ACC112 (cell line): Measurements from ENCODE around the gene STK17A.

Experiments
- H2AFZ ChIP-seq: fragments of 200-600 bp; sonication (generic); one replicate; pipeline ENCODE4 v1.6.0; 2017; ENCODE audit warnings: antibody characterized with exemption, low read length; ENCODE audit not compliant: unreplicated experiment
- H3K27ac ChIP-seq: fragments of 200-600 bp; sonication (generic); 2 replicates; pipeline ENCODE4 v1.5.1; 2014; ENCODE audit warnings: low read depth, mild to moderate bottlenecking, antibody characterized with exemption, low read length, moderate library complexity
- H3K27me3 ChIP-seq: fragments of 200-600 bp; sonication (generic); 2 replicates; pipeline ENCODE4 v1.6.1; 2014; ENCODE audit warnings: mild to moderate bottlenecking, antibody characterized with exemption, low read length, moderate library complexity, mixed read lengths; ENCODE audit not compliant: insufficient read depth
- H3K36me3 ChIP-seq: fragments of 200-600 bp; sonication (generic); 2 replicates; pipeline ENCODE4 v1.6.1; 2016; ENCODE audit warnings: mild to moderate bottlenecking, antibody characterized with exemption, low read length, moderate library complexity, mixed read lengths; ENCODE audit not compliant: insufficient read depth
- H3K4me1 ChIP-seq: fragments of 200-600 bp; sonication (generic); one replicate; pipeline ENCODE4 v1.6.1; 2016; ENCODE audit warnings: low read length, mixed read lengths; ENCODE audit not compliant: insufficient read depth, unreplicated experiment, control insufficient read depth
- H3K4me3 ChIP-seq: fragments of 200-600 bp; sonication (generic); 2 replicates; pipeline ENCODE4 v1.5.1; 2014; ENCODE audit warnings: mild to moderate bottlenecking, low read depth, low read length
- H3K79me2 ChIP-seq: fragments of 200-600 bp; sonication (generic); one replicate; pipeline ENCODE4 v1.6.0; 2016; ENCODE audit warnings: low read length; ENCODE audit not compliant: control insufficient read depth, unreplicated experiment, insufficient read depth

Gene STK17A

DNA sequence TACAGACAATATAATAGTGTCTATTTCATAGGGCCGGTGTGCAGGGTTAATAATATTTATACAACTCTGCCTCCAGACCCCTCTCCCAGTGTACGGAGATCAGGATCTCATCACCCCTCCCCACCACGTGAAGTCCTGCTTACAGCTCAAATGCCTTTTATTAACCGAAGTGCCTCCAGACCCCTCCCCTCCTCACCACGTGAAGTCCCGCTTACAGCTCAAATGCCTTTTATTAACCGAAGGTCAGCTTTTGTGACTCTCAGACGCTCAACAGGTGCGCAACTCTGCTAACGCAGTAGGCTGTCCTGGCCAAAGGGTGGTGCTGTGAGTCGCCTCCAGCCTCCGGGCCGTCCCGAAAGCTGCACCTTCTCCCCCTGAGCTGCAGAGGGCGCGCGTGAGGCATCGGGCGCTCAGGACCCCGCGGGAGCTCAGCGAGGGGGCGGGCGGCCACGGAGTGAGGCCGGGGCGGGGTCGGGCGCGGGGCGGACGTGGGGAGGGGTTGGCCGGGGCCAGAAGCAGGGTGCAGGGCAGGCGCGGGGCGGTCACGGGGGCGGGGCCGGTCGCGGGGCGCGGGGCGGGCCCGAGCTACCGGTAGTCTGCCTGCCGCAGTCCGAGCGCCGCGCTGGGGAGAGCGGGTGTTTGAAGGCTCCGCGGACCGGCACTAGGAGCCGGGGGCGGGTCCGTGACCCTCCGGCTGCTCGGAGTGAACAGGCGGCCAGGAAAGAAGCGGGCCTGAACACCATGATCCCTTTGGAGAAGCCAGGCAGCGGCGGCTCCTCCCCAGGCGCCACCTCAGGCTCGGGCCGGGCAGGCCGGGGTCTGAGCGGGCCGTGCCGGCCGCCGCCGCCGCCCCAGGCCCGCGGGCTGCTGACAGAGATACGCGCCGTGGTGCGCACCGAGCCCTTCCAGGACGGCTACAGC lies at the start of gene STK17A:
Gene STK17A, plus strand, starts transcription at position 606 of the 921 bp plus-strand sequence. Its CDS starts 136 bp downstream, at position 742.
- Histone ChIP-seq H3K27me3 (no peaks in the 10 kb centered on the region; the same call in 1 of the 2 replicates), H3K27ac (peak within 1 kb of the TSS; percentile 70), H3K79me2 (peaks cover 48% of the 10 kb centered on the region), H3K36me3 (no peaks in the 10 kb centered on the region), H3K4me3 (peak within 1 kb of the TSS; percentile 87), H3K4me1 (peaks cover 25% of the 10 kb centered on the region), H2AFZ (peak within 1 kb of the TSS; percentile 8)

DNA sequence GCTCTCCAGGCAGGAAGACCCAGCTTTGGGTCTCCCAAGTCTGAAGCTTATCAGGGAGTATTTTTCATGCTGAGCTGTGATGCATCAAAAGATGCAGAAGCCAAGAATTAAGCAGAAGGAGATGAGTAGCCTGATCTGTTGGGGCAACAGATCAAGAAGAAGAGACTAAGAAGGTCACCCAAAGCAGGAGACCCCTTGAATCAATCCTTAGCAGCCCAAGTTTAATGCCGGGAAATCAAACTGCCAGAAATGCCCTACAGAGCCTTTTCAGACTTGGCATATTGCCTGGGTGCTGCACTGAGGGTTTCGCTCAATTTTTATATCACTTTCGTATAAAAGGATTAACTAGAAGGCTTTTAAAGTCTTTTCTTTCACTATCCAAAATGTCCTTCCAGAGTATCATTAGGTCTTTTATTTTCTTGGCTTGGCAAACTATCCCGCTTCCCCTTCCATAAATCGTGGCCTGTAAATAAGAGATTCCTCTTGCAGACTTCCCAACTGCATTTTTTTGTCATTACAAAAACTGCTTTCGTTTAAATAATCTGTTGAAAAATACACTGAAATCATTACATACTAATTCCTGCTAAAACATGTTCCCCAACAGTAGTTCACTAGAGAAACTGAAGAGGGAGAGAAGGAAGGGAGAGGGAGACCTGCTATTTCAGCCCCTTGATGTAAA lies 49.0 kb upstream of the STK17A start:
- no peak overlapping the region for H3K27ac ChIP-seq
- H2AFZ ChIP-seq = no peak overlapping the region
- H3K4me1 ChIP-seq = peaks cover 35% of the 10 kb centered on the region
- no peaks in the 10 kb centered on the region for H3K79me2 ChIP-seq
- H3K36me3 ChIP-seq = no peaks in the 10 kb centered on the region
- peaks cover 18% of the 10 kb centered on the region; the same call in 1 of the 2 replicates for H3K27me3 ChIP-seq
- H3K4me3 ChIP-seq = no peak overlapping the region

DNA sequence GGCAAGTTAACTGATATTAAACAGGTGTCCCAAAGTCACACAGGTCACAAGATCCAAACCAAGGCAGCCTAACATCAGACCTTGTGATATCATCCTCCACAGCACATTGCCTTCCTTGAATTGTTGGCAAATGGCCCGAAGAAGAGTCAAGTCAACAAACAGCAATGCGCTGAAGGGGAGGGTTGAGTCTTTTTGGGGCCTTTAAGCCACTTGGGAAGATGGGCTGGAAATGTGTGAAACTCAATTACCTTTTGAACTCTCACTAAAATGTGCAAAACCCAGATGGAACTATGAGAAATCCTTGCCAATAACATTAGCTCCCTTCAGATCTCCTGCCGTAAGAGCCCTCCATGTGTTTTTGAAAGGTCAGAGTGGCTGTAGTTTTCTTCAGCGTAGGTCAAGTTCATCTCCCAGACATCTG lies 47.9 kb upstream of the STK17A start:
- Histone ChIP-seq H3K36me3 (no peaks in the 10 kb centered on the region), H3K4me1 (peaks cover 35% of the 10 kb centered on the region), H3K79me2 (no peaks in the 10 kb centered on the region), H3K27ac (peak overlapping the region; percentile 82), H2AFZ (peak overlapping the region; percentile 25), H3K27me3 (peaks cover 18% of the 10 kb centered on the region; the same call in 1 of the 2 replicates), H3K4me3 (no peak overlapping the region; the same call in 1 of the 2 replicates)

DNA sequence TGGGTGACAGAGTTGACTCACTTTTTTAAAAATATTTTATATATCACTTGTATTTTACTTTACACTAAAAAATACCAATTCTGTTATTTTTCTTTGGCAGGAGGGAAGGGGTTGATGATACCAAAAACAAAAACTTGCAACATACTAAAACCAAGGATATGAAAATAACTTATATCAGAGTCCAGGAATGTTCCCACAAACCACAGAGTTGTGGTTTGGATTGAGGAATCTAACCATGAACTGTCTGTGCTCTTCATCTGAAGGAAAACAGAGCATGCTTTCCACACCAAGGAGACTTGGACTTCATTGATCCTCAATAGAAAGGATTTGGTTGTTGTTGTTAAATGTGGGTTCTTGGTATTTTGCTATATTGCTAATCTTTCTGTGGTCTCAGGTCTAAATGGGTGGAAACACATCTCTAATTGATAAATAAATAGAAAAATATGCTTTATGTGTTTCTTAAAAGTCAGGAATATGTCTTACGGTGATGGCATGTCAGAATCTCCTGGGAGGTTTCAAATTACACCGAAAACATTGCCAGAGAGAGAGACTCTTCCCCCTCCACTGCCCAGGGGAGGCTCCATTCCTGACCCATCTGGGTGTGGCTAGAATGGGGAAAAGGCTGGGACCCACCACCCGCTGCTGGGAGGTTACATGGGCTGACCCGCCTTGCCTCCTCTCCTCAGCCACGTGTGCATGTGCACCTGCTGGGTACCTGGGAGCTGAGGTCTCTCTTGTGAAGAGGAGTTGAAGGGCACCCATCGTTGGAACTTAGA lies 46.9 kb upstream of the STK17A start:
- H3K79me2 ChIP-seq = no peaks in the 10 kb centered on the region
- H2AFZ ChIP-seq = no peak overlapping the region
- H3K4me1 ChIP-seq = peaks cover 35% of the 10 kb centered on the region
- peak overlapping the region; percentile 82 for H3K27ac ChIP-seq
- no peaks in the 10 kb centered on the region for H3K36me3 ChIP-seq
- H3K27me3 ChIP-seq = peaks cover 17% of the 10 kb centered on the region; the same call in 1 of the 2 replicates
- H3K4me3 ChIP-seq = peak overlapping the region; percentile 25

DNA sequence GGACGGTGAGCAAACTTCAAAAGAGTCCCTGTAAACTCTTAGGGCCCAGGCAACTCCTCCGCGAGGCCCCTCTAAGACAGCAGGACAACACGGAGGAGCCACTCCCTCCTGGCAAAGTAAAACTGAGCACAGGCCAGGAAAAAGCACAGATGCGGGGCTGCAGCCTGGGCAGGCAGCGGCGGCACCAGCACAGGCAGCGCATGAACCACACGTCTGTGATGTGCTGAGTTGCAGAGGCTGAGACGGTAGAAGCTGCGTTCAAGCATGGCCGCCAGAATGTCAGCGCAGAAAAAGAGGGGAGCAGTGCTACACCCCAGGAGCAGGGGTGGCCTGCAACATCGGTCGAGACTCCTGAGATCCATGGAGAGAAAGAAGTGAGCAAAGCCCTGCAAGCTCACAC lies 46.1 kb upstream of the STK17A start:
- Histone ChIP-seq H3K27me3 (peaks cover 10% of the 10 kb centered on the region; the same call in 1 of the 2 replicates), H3K79me2 (no peaks in the 10 kb centered on the region)

DNA sequence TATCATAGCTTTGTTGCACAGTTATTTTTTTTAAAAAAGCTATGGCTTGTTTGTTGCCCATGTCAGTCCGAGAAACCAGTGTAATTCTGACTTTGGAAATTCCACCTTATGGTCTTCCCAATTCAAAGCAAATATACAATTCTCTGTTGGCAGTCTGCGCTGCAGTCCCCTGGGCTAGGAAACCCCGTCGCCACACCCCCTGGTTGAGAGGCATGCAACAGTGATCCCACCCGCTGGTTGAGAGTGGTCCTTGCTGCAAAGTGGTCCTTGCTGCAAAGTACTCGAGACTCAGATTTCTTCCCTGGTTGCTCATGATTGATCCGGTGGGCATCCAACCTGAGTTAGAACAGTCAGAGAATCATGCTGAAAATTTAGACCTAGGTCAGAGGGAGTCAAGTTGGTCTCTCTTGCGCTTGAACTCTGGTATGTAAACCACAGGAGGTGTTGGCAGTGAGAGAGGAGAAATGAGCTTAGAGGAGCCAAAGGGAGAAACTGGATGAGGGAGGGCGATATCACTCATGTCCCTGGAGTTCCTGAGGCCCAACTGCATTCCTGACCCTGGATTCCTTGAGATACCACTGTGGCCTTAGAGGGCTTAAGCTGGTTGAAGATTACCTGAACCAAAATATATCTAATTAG lies 45.0 kb upstream of the STK17A start:
- H3K36me3 ChIP-seq = no peaks in the 10 kb centered on the region
- no peak overlapping the region for H2AFZ ChIP-seq
- H3K4me1 ChIP-seq = peaks cover 39% of the 10 kb centered on the region
- H3K27me3 ChIP-seq = no peaks in the 10 kb centered on the region
- no peaks in the 10 kb centered on the region for H3K79me2 ChIP-seq
- no peak overlapping the region for H3K4me3 ChIP-seq
- no peak overlapping the region for H3K27ac ChIP-seq

More for the DNA sequence above, 46.1 kb upstream of the STK17A start:
- Histone ChIP-seq H3K4me3 (no peak overlapping the region), H3K27ac (peak overlapping the region; percentile 82; the same call in 1 of the 2 replicates), H3K36me3 (no peaks in the 10 kb centered on the region), H3K4me1 (peaks cover 38% of the 10 kb centered on the region), H2AFZ (no peak overlapping the region)

DNA sequence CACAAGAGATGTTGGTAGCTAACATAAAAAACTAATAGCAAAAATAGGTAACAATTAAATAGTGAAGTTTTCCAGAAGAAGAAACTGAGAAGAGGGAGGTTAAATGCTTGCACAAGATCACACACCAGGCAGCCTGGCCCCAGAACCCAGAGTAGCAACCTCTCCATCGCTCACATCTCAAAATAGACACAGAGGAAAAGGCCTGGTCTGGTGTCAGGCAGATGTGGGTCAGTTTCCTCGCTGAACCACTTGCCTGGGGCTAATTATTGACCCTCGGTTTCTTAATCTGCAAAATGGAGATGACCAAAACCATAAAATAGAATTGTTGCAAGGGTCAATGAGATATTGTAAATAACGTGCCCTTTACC lies 44.5 kb upstream of the STK17A start:
- no peak overlapping the region for H2AFZ ChIP-seq
- H3K79me2 ChIP-seq = no peaks in the 10 kb centered on the region
- H3K4me3 ChIP-seq = no peak overlapping the region
- H3K27ac ChIP-seq = no peak overlapping the region
- peaks cover 39% of the 10 kb centered on the region for H3K4me1 ChIP-seq
- H3K27me3 ChIP-seq = no peaks in the 10 kb centered on the region
- H3K36me3 ChIP-seq = no peaks in the 10 kb centered on the region

DNA sequence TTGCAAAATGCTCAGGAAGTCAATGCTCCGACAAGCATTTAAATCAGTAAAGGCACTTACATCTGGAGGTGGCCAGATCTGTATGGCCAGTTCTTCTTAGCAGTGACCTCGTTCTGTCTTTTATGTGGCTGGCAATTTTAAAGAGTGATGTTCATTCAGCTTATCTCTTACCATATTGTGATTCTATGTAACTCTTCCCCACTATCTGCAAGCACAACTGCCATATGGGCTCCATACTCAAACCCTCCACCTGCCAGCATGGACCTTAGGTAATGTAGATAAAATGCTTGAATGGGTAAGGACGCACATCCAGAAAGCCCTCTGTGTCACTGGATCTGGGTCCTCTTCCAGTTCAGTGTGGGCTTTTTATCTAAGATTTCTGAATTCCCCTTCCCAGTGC lies 42.4 kb upstream of the STK17A start:
- Histone ChIP-seq H3K27ac (no peak overlapping the region), H3K4me1 (peaks cover 24% of the 10 kb centered on the region), H3K36me3 (no peaks in the 10 kb centered on the region), H3K27me3 (no peaks in the 10 kb centered on the region), H2AFZ (no peak overlapping the region), H3K4me3 (no peak overlapping the region), H3K79me2 (no peaks in the 10 kb centered on the region)

DNA sequence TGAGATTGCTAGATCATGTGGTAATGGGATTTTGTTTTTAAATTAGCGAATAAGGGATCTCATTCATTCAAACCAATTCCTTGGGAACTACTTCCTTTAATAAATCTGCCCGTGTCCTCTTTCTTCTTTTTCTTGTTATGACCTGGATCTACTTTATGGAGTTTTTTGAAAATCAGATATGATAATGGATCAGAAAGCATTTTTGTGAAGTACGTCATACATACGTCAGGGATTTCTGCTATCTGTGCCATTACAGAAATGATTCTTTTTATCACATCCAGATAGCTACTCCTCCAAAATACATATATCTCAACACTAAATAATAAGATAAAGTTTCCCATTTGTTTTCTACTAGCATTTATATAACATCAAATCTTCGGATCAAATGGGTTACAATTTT lies 40.2 kb upstream of the STK17A start:
- H3K4me3 ChIP-seq = no peak overlapping the region
- no peak overlapping the region for H3K27ac ChIP-seq
- no peak overlapping the region for H2AFZ ChIP-seq
- peaks cover 9% of the 10 kb centered on the region for H3K4me1 ChIP-seq
- H3K79me2 ChIP-seq = no peaks in the 10 kb centered on the region
- no peaks in the 10 kb centered on the region for H3K36me3 ChIP-seq
- H3K27me3 ChIP-seq = no peaks in the 10 kb centered on the region

DNA sequence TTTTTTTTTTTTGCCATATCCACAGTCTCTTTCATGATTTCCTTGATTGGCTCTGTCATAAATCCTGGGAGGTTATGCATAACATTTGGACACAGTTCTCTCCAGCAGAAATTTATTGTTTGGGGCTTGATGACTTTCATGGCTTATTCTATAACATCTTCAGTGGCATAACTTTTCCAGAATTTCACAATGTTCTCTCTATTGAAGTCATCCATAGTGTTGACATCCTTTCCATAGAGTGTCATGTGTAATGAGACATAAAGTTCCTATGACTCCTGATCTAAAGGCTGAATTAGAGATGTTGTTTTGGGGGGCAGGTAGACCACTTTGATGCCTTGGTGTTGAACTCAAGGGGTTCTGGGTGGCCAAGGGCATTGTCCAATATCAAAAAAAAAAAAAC lies 36.7 kb upstream of the STK17A start:
- Histone ChIP-seq H2AFZ (no peak overlapping the region), H3K4me1 (peaks cover 4% of the 10 kb centered on the region), H3K27me3 (no peaks in the 10 kb centered on the region), H3K79me2 (no peaks in the 10 kb centered on the region), H3K4me3 (no peak overlapping the region), H3K36me3 (no peaks in the 10 kb centered on the region), H3K27ac (no peak overlapping the region)
